HG02798 (cell line): ENCODE results near the gene DCUN1D3.
"Not testable (repeated sequence)": the region's sequence is repeated elsewhere in the genome, so short reads cannot be mapped to it uniquely, and the experiment has no call there.

Source experiments
- ATAC-seq: cut with Tn5 transposase; IDR thresholded peaks from one replicate; pipeline ENCODE4 v1.9.1; 2021; ENCODE audit warnings: mild to moderate bottlenecking; ENCODE audit not compliant: unreplicated experiment, poor library complexity

The DCUN1D3 gene

GRCh38 chr16:20866801-20867200 lies 33.4 kb downstream of the DCUN1D3 start:
- ATAC-seq, result no peak

DNA sequence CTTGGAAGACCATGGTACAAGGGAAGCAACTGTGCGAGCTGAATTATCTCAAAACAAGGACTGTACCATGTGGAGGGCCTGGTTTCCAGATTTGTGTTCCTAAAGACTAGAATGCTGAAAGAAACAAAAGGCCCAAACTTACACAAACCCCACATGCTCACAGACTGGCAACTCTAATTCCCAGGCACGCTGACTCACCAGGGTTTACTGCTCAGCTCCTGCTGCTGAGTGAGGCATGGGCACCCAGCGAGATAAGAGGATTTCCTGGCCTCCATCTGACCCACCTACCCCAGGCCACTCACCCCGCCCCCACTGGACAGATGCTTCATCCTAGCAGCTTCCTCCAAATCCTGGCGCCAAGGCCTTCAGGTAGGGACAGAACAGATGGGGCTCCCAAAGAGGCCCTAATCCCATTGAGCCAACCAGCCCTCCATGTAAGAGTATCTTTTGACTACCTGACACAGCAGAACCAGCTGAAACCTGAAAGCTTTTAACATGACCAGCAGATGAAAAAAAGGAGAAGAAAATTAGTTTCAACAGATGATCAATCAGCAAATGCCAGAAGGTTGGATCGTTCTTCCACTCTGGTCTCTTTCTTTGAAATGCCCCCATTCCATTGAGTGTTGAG lies 33.9 kb downstream of the DCUN1D3 start:
- peak; percentile 24 for ATAC-seq

DNA sequence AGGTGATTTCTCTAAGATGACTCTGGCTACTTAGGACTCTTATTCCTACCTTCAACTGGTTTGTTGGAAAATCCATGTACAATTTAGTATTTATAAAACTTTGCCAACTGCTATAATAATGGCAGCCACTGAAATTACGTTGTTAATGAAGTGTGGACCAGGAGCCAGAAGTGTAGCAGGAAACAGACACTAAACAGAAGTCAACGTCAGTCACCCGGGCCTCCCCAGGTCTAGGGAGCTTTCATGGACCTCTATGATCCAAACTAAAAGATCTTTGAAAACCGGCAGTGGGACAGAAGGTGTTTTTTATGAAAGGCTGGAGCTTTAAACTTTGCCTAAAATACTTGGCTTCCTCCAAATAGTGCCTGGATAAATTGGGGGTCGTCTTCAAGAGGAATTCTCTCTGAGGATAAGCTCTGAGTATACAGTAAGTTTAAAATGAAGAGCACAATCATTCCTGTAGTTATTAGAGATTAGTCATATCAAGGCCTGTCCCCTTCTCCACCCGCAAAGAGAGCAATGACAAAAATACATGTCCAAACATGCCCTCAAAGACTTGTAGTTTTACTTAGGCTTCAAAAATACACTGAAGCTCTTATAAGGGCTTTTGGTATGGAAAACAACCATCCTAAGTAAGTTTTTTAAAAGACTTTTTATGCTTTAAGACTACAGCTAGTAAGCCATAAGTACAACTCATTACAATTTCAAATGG lies 34.6 kb downstream of the DCUN1D3 start:
- ATAC-seq, result peak; percentile 72

DNA sequence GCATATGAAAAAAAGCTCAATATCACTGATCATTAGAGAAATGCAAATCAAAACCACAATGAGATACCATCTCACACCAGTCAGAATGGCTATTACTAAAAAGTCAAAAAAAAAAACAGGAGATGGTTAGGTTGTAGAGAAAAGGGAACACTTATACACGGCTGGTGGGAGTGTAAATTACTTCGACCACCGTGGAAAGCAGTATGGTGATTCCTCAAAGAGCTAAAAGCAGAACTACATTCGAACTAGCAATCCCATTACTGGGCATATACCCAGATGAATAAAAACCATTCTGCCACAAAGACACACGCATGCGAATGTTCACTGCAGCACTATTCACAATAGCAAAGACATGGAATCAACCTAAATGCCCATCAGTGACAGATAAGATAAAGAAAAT lies 35.8 kb downstream of the DCUN1D3 start:
- not testable (repeated sequence) for ATAC-seq

GRCh38 chr16:20862162-20862960 lies 37.8 kb downstream of the DCUN1D3 start:
- ATAC-seq, result no peak

DNA sequence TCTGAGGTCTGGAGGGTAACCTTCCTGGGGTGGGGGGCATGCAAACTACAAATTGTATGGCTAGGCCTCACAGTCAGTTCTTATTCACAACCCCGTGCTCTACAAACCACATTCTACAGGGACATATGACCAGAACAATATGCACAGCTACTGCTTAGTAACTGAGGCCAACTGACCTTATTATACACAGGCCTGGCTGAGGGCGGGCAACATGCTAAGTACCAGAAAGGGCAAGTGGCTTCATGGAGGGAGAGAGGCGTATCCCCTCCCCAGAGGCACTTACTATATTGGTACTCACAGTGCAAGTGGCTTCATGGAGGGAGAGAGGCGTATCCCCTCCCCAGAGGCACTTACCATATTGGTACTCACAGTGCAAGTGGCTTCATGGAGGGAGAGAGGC lies 39.2 kb downstream of the DCUN1D3 start:
- ATAC-seq, result not testable (repeated sequence)

- no peak for ATAC-seq
Observed at GRCh38 chr16:20860361-20860760, 39.8 kb downstream of the DCUN1D3 start.

DNA sequence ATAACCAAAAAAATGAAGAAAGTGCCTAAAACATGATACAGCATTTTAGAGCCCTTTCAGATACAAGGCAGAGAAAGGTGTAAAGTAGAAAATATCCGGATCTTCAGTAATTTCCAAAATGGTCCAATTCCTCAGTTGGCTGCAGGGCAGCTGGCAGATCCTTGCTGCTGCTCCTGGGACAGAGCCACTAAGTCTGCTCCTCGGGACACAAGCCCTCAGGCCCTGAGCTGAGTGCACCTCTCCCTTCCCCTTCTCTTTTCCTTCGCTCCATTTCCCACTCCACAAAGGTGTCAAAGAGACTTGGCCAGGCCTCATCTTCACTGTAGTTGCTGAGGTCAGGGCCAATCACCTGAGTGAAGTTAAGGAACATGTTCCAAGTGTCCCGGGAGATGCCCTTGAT lies 40.5 kb downstream of the DCUN1D3 start:
- no peak for ATAC-seq

- ATAC-seq, result no peak
Observed at GRCh38 chr16:20859229-20859628, 40.9 kb downstream of the DCUN1D3 start.

GRCh38 chr16:20857281-20857680 lies 42.9 kb downstream of the DCUN1D3 start:
- ATAC-seq, result no peak

- ATAC-seq, result no peak
Observed at GRCh38 chr16:20854963-20855362, 45.2 kb downstream of the DCUN1D3 start.

GRCh38 chr16:20853981-20854620 lies 46.1 kb downstream of the DCUN1D3 start:
- ATAC-seq, result no peak

DNA sequence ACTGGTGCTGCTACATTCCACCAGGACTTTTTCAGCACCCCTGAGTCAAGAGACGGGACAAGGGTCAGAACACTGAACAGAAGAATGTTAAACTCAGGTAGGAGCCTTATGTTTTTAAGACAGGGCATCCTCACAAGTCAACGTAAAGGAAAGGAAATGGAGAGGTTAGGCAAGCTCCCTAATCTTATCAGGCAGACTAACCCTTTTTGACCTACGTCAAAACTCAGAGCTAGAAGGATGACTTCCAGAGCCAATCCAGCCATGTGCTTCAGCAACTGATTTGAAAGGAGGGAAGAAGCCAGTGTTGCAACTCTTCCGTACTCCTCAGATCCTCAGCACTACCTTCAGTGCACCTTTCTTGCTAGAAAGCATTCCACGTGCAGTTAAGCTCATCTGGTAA lies 47.0 kb downstream of the DCUN1D3 start:
- ATAC-seq, result no peak

DNA sequence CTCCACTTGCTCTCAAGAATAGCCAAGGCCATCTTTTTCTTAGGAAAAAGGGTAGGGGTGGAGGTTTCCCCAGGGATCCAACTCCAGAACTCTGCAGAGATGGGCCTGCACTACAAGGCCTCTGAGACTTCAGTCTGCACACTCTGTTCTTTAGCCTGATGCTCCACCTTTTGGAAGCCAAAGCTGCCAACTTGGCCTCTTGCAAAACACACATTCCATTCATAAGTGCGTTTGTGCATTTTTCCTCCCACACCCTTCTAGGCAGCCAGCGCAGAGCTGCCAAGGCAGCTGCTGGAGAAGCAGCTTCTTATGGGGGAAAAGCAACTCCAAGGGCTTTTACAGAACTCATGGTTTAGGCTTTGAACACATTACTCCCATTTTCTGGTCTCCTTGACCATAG lies 48.6 kb downstream of the DCUN1D3 start:
- no peak for ATAC-seq

- no peak for ATAC-seq
Observed at GRCh38 chr16:20850981-20851380, 49.2 kb downstream of the DCUN1D3 start.

GRCh38 chr16:20849589-20850390 lies 50.4 kb downstream of the DCUN1D3 start:
- no peak for ATAC-seq

DNA sequence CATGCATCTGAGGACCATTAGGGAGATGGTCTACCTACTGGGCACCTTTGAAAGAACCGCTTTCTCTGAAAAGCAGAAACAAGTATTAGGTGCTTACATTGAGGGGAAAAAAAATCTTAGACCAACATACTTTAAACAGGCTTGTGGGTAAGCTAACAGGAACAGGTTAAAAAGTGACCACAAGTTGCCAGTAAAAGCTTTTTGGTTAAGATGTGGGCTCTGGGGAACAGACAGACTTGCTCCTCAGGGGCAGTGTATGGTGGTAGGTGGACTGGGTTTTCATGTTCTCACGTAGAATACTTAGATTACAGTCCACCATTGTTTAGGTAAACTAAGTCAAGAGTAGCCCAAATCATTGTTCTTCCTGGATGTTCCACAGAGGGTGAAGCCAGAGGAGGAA lies 52.6 kb downstream of the DCUN1D3 start:
- ATAC-seq, result no peak

GRCh38 chr16:20846551-20846950 lies 53.6 kb downstream of the DCUN1D3 start:
- ATAC-seq, result no peak

DNA sequence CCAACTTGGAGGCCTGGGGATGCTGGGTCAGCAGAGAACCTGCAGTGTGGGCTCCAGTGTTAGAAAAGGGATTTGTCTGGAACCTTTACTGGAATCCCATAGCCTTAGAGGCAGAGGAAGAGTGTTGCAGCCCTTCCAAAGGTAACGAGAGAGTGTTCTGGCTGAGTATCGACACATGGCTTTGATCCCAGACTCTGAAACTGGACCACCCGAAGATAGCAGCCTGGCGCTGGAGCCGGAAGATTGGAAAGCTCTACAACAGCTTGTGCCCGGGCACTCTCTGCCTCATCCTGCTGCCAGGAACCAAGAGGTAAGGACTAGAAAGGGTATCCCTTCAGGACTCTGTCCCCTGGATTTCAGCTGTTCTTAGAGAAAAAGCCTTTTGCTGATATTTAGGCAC lies 54.1 kb downstream of the DCUN1D3 start:
- ATAC-seq, result no peak

DNA sequence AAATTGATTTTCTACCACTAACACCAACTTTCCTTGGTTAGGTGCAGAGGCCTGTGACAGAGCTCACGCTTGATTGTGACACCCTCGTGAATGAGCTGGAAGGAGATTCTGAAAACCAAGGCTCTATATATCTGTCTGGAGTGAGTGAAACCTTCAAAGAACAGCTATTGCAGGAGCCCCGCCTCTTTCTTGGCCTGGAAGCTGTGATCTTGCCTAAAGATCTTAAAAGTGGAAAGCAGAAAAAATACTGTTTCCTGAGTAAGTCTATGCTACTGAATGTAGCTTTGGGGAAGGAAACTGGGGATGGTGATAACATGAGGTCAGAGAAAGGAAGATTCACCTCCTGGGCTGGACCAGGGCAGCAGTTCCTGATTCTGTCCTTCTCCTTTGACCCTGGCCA lies 55.6 kb downstream of the DCUN1D3 start:
- ATAC-seq, result no peak
